ENCODE data around the gene FAS. TPM values are rescaled to one million over a fixed set of nuclear protein-coding genes. Genes with fewer than 3 reads are reported as not detected.
A peak's percentile ranks its signal among the peaks of the same experiment; 100 is the strongest.

FAS gene
- total RNA-seq, 4 donors from 2014 or later: 9.4 to 34.1 (median 17.4) TPM

- Histone ChIP-seq H3K9me3 (no peaks in the 10 kb centered on the region), H3K27ac (no peak overlapping the region), H3K36me3 (no peaks in the 10 kb centered on the region), H3K27me3 (no peaks in the 10 kb centered on the region), H3K4me3 (replicated peaks in 1 of 3) (no peak overlapping the region), H3K4me1 (peaks cover 0 to 9% of the 10 kb centered on the region in 2 donors)
- 20 to 34% methylated on average over 3 of the region's 3 CpGs for WGBS, 2 donors
- intact Hi-C loops (cut with DNase I): no loop called here
- DNase-seq: peak; percentile 38 to 56
- no peak for TF ChIP-seq POLR2A (IDR thresholded peaks at IDR 0.05)
- TF ChIP-seq CTCF (IDR thresholded peaks at IDR 0.05): no peak
Observed at GRCh38 chr10:88966797-88967196, 23.8 kb upstream of the FAS start.

- Histone ChIP-seq H3K4me1 (peaks cover 0 to 9% of the 10 kb centered on the region in 2 donors), H3K36me3 (no peaks in the 10 kb centered on the region), H3K9me3 (no peaks in the 10 kb centered on the region), H3K27me3 (no peaks in the 10 kb centered on the region), H3K27ac (peak overlapping the region in 1 of 3 donors; percentile 38), H3K4me3 (replicated peaks in 1 of 3) (no peak overlapping the region)
- intact Hi-C loops (cut with DNase I): no loop called here
- TF ChIP-seq CTCF (IDR thresholded peaks at IDR 0.05): no peak
- TF ChIP-seq POLR2A (IDR thresholded peaks at IDR 0.05): peak in 1 of 2 donors; percentile 37
- 30 to 45% methylated on average over 2 of the region's 2 CpGs for WGBS, 2 donors
- no peak for DNase-seq
Observed at GRCh38 chr10:88968391-88968790, 22.2 kb upstream of the FAS start.

GRCh38 chr10:88971221-88972061 is 19.2 kb upstream of the FAS start:
- 71 to 82% methylated on average over 5 of the region's 5 CpGs for WGBS, 2 donors
- Histone ChIP-seq H3K4me3 (replicated peaks in 1 of 3) (no peak overlapping the region), H3K4me1 (peaks cover 6 to 25% of the 10 kb centered on the region in 2 donors)

GRCh38 chr10:88974012-88974411 is 16.6 kb upstream of the FAS start:
- TF ChIP-seq CTCF (IDR thresholded peaks at IDR 0.05) (no peak), POLR2A (IDR thresholded peaks at IDR 0.05) (no peak)
- Histone ChIP-seq H3K4me3 (replicated peaks in 1 of 3) (no peak overlapping the region), H3K4me1 (peaks cover 6 to 16% of the 10 kb centered on the region in 2 donors), H3K27me3 (no peaks in the 10 kb centered on the region), H3K36me3 (no peaks in the 10 kb centered on the region), H3K27ac (peak overlapping the region in 2 of 3 donors; percentile 58 to 77), H3K9me3 (no peaks in the 10 kb centered on the region)
- intact Hi-C loops (cut with DNase I): no loop called here
- 66 to 73% methylated on average over 3 of the region's 3 CpGs for WGBS, 2 donors
- DNase-seq: no peak

More at GRCh38 chr10:88971221-88972061, 19.2 kb upstream of the FAS start:
- no peak for DNase-seq
- H3K36me3 ChIP-seq: no peaks in the 10 kb centered on the region
- no peak overlapping the region for H3K27ac ChIP-seq
- H3K27me3 ChIP-seq: no peaks in the 10 kb centered on the region
- TF ChIP-seq POLR2A (IDR thresholded peaks at IDR 0.05): no peak
- H3K9me3 ChIP-seq: no peaks in the 10 kb centered on the region
- intact Hi-C loops (cut with DNase I): no loop called here

- Histone ChIP-seq H3K9me3 (no peaks in the 10 kb centered on the region), H3K4me1 (peaks cover 6 to 16% of the 10 kb centered on the region in 2 donors)
- WGBS, 2 donors: 51 to 60% methylated on average over 7 of the region's 7 CpGs
Observed at GRCh38 chr10:88974446-88975376, 15.9 kb upstream of the FAS start.

More at GRCh38 chr10:88974446-88975376, 15.9 kb upstream of the FAS start:
- intact Hi-C loops (cut with DNase I): no loop called here
- no peak for TF ChIP-seq POLR2A (IDR thresholded peaks at IDR 0.05)
- no peak for TF ChIP-seq CTCF (IDR thresholded peaks at IDR 0.05)
- no peaks in the 10 kb centered on the region for H3K27me3 ChIP-seq
- peak overlapping the region; percentile 41 to 77 (median 58) for H3K27ac ChIP-seq
- H3K36me3 ChIP-seq: no peaks in the 10 kb centered on the region
- H3K4me3 ChIP-seq (replicated peaks in 1 of 3): peak overlapping the region in 1 of 3 donors; percentile 4
- DNase-seq: no peak

Measured in thyroid gland (tissue), 4 donors.